Karpas-422 (cell line): ENCODE results near the gene CGB3. TPM values are rescaled to one million over a fixed set of nuclear protein-coding genes. Genes with fewer than 3 reads are reported as not detected.
"Not testable (repeated sequence)": the region's sequence is repeated elsewhere in the genome, so short reads cannot be mapped to it uniquely, and the experiment has no call there.

Source experiments
- DNase-seq: peaks from one replicate; pipeline ENCODE4 v3.0.0-alpha.2; 2015
- H2AFZ ChIP-seq: fragments of 200-600 bp; sonication (generic); 2 replicates; pipeline ENCODE4 v1.6.1; 2014; ENCODE audit warnings: antibody characterized with exemption, low read length, mixed read lengths
- H3K27ac ChIP-seq: fragments of 200-600 bp; sonication (generic); 2 replicates; pipeline ENCODE4 v1.5.1; 2014; ENCODE audit warnings: mild to moderate bottlenecking, low read length, moderate library complexity
- H3K27me3 ChIP-seq: fragments of 200-600 bp; sonication (generic); 2 replicates; pipeline ENCODE4 v1.6.1; 2014; ENCODE audit warnings: low read length, mixed read lengths
- H3K36me3 ChIP-seq: fragments of 200-600 bp; sonication (generic); 2 replicates; pipeline ENCODE4 v1.6.1; 2014; ENCODE audit warnings: low read length, mixed read lengths; ENCODE audit not compliant: insufficient read depth
- H3K4me1 ChIP-seq: fragments of 200-600 bp; sonication (generic); 2 replicates; pipeline ENCODE4 v1.6.1; 2014; ENCODE audit warnings: mild to moderate bottlenecking, low read length, mixed read lengths
- H3K4me2 ChIP-seq: fragments of 200-600 bp; sonication (generic); 2 replicates; pipeline ENCODE4 v1.6.1; 2014; ENCODE audit warnings: low read length, low read depth, mild to moderate bottlenecking; ENCODE audit not compliant: poor library complexity, severe bottlenecking
- H3K4me3 ChIP-seq: fragments of 200-600 bp; sonication (generic); 2 replicates; pipeline ENCODE4 v1.5.1; 2014; ENCODE audit warnings: mild to moderate bottlenecking, antibody characterized with exemption, low read length, mixed read lengths
- H3K79me2 ChIP-seq: fragments of 200-600 bp; sonication (generic); 2 replicates; pipeline ENCODE4 v1.6.1; 2014; ENCODE audit warnings: mild to moderate bottlenecking, low read length, mixed read lengths
- H3K9ac ChIP-seq: fragments of 200-600 bp; sonication (generic); 2 replicates; pipeline ENCODE4 v1.6.0; 2014; ENCODE audit warnings: low read length
- H3K9me2 ChIP-seq: fragments of 200-600 bp; sonication (generic), shearing (Covaris generic); replicated peaks from 2 replicates; pipeline ENCODE4 v1.6.0; 2014; ENCODE audit warnings: mild to moderate bottlenecking, low read length, moderate library complexity; ENCODE audit not compliant: insufficient read depth
- H3K9me3 ChIP-seq: fragments of 300-700, 200-600 bp; sonication (generic); 2 replicates; pipeline ENCODE4 v1.6.1; 2014; ENCODE audit warnings: low read length, mixed read lengths
- H4K20me1 ChIP-seq: fragments of 200-600 bp; sonication (generic); 2 replicates; pipeline ENCODE4 v1.6.1; 2014; ENCODE audit warnings: mild to moderate bottlenecking, antibody characterized with exemption, low read length, low read depth; ENCODE audit not compliant: insufficient read depth
- total RNA-seq: library from RNA; depleted of rRNA; stranded (reverse); fragments of >200 nt; shearing (Covaris generic); gene quantifications from 2 replicates; pipeline ENCODE4 v1.2.3, GENCODE V29; 2014; ENCODE audit warnings: low replicate concordance

The CGB3 gene
- total RNA-seq, 1 experiment from 2014 or later = not detected

- not testable (repeated sequence) for H4K20me1 ChIP-seq, H3K27ac ChIP-seq, H2AFZ ChIP-seq, H3K79me2 ChIP-seq, H3K27me3 ChIP-seq, H3K4me3 ChIP-seq, H3K4me1 ChIP-seq, DNase-seq, H3K9ac ChIP-seq, H3K4me2 ChIP-seq, H3K9me2 ChIP-seq, H3K9me3 ChIP-seq, H3K36me3 ChIP-seq
These were observed 26.4 kb upstream of the CGB3 start for GRCh38 chr19:49050376-49051033.

GRCh38 chr19:49049834-49050233, 25.7 kb upstream of the CGB3 start:
- not testable (repeated sequence) for DNase-seq, H4K20me1 ChIP-seq, H2AFZ ChIP-seq, H3K27ac ChIP-seq, H3K4me3 ChIP-seq, H3K4me2 ChIP-seq, H3K9me2 ChIP-seq, H3K27me3 ChIP-seq, H3K9ac ChIP-seq, H3K36me3 ChIP-seq, H3K79me2 ChIP-seq, H3K9me3 ChIP-seq, H3K4me1 ChIP-seq

- not testable (repeated sequence) for H3K27me3 ChIP-seq, H3K4me3 ChIP-seq, H3K79me2 ChIP-seq, H3K4me1 ChIP-seq, H3K9ac ChIP-seq, H3K9me3 ChIP-seq, H3K4me2 ChIP-seq, DNase-seq, H3K36me3 ChIP-seq, H3K9me2 ChIP-seq, H2AFZ ChIP-seq, H3K27ac ChIP-seq, H4K20me1 ChIP-seq
These were observed 24.9 kb upstream of the CGB3 start, which contains the start of gene CGB8 for GRCh38 chr19:49049011-49049410. CGB8 (minus strand) TSS chr19:49049111; CDS start chr19:49048739, 372 bp downstream.

GRCh38 chr19:49043548-49043947, 19.4 kb upstream of the CGB3 start, which contains the start of gene CGB5:
CGB5 (plus strand) TSS chr19:49043848; CDS start chr19:49044210, 362 bp downstream.
- DNase-seq, H3K27ac ChIP-seq, H3K4me1 ChIP-seq, H2AFZ ChIP-seq, H4K20me1 ChIP-seq, H3K79me2 ChIP-seq, H3K9me2 ChIP-seq, H3K4me2 ChIP-seq, H3K27me3 ChIP-seq, H3K4me3 ChIP-seq, H3K9ac ChIP-seq, H3K9me3 ChIP-seq, H3K36me3 ChIP-seq: not testable (repeated sequence)

- not testable (repeated sequence) for H3K36me3 ChIP-seq, H3K27ac ChIP-seq, DNase-seq, H4K20me1 ChIP-seq, H3K9me3 ChIP-seq, H3K4me1 ChIP-seq, H3K27me3 ChIP-seq, H3K4me3 ChIP-seq, H3K9ac ChIP-seq, H2AFZ ChIP-seq, H3K79me2 ChIP-seq, H3K9me2 ChIP-seq, H3K4me2 ChIP-seq
These were observed 18.5 kb upstream of the CGB3 start for GRCh38 chr19:49042666-49043065.

GRCh38 chr19:49042177-49042576, 18.0 kb upstream of the CGB3 start:
- Histone ChIP-seq H3K36me3 (no peaks in the 10 kb centered on the region), H3K4me2 (no peak overlapping the region), H3K27ac (no peak overlapping the region), H2AFZ (no peak overlapping the region), H3K9me3 (no peaks in the 10 kb centered on the region), H3K79me2 (no peaks in the 10 kb centered on the region), H3K9ac (no peak overlapping the region), H3K9me2 (no peaks in the 10 kb centered on the region), H4K20me1 (no peaks in the 10 kb centered on the region), H3K4me3 (no peak overlapping the region), H3K4me1 (no peaks in the 10 kb centered on the region), H3K27me3 (no peaks in the 10 kb centered on the region)
- no peak for DNase-seq

GRCh38 chr19:49039736-49040135, 15.6 kb upstream of the CGB3 start:
- H3K79me2 ChIP-seq, H3K4me2 ChIP-seq, H3K9ac ChIP-seq, H4K20me1 ChIP-seq, H3K27me3 ChIP-seq, H3K27ac ChIP-seq, H3K9me2 ChIP-seq, H3K9me3 ChIP-seq, H3K4me3 ChIP-seq, H2AFZ ChIP-seq, H3K4me1 ChIP-seq, DNase-seq, H3K36me3 ChIP-seq: not testable (repeated sequence)

- not testable (repeated sequence) for H3K4me1 ChIP-seq, H3K27me3 ChIP-seq, DNase-seq, H3K9ac ChIP-seq, H3K36me3 ChIP-seq, H3K9me2 ChIP-seq, H3K79me2 ChIP-seq, H3K9me3 ChIP-seq, H3K4me3 ChIP-seq, H3K4me2 ChIP-seq, H2AFZ ChIP-seq, H3K27ac ChIP-seq, H4K20me1 ChIP-seq
These were observed 14.6 kb upstream of the CGB3 start for GRCh38 chr19:49038557-49039276.
